ENCODE measurements around the gene KCNK5.

The KCNK5 gene

DNA sequence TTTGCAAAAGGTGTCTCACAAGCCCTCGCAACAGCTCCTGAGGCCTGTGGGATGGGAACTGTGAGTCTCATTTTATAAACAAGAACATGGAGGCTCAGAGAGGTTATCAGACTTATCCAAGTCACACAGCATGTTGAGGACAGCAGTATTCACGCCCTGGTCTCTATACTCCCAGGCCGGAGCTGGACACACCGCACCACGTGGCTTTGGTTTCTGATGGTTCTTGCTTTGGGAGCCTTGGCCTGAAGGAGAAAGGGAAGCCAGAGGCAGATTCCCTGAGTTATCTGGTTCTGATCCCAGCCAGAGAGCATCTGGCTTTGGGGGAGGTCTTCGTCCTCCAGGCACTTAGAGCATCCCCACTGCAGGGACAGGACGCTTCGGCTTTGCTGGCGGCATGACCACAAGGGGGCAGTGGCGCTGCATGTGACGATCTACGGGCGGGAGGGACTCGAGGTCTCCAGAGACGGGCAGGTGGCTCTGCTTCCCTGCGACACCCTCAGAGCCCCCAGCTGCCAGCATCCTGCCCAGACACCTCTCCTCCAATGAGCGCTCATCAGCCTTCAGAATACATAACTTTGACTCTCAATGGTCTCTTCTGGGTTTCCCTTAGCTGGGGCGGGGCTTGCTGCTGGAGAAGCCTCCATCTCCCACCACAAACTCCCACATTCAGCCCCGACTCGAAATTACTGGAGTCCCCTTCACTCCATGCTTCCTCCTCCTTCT lies 62.9 kb downstream of the KCNK5 start (continued):
- TF ChIP-seq, protein P1, sequence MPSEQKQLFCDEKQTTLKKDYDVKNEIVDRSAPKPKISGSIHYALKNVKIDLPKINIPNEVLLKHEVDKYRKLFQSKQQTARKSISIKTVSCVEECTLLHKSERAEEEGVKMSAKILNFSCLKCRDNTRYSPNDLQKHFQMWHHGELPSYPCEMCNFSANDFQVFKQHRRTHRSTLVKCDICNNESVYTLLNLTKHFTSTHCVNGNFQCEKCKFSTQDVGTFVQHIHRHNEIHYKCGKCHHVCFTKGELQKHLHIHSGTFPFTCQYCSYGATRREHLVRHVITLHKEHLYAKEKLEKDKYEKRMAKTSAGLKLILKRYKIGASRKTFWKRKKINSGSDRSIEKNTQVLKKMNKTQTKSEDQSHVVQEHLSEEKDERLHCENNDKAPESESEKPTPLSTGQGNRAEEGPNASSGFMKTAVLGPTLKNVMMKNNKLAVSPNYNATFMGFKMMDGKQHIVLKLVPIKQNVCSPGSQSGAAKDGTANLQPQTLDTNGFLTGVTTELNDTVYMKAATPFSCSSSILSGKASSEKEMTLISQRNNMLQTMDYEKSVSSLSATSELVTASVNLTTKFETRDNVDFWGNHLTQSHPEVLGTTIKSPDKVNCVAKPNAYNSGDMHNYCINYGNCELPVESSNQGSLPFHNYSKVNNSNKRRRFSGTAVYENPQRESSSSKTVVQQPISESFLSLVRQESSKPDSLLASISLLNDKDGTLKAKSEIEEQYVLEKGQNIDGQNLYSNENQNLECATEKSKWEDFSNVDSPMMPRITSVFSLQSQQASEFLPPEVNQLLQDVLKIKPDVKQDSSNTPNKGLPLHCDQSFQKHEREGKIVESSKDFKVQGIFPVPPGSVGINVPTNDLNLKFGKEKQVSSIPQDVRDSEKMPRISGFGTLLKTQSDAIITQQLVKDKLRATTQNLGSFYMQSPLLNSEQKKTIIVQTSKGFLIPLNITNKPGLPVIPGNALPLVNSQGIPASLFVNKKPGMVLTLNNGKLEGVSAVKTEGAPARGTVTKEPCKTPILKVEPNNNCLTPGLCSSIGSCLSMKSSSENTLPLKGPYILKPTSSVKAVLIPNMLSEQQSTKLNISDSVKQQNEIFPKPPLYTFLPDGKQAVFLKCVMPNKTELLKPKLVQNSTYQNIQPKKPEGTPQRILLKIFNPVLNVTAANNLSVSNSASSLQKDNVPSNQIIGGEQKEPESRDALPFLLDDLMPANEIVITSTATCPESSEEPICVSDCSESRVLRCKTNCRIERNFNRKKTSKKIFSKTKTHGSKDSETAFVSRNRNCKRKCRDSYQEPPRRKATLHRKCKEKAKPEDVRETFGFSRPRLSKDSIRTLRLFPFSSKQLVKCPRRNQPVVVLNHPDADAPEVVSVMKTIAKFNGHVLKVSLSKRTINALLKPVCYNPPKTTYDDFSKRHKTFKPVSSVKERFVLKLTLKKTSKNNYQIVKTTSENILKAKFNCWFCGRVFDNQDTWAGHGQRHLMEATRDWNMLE (tag by site-specific recombination; conservative IDR thresholded peaks at IDR 0.05; ENCODE audit: low read depth), result no peak
- TF ChIP-seq ZNF544 (tag by site-specific recombination; IDR thresholded peaks at IDR 0.05) (no peak), ZNF426 (tag by site-specific recombination; IDR thresholded peaks at IDR 0.05) (no peak), ZNF132 (tag by site-specific recombination; IDR thresholded peaks at IDR 0.05; ENCODE audit: borderline replicate concordance) (no peak), ZBTB8A (tag by site-specific recombination; IDR thresholded peaks at IDR 0.05) (no peak), ZNF660 (tag by site-specific recombination; IDR thresholded peaks at IDR 0.05) (0 out of 2 replicates have a peak, but pooled peaks have one; percentile 15), ZNF354C (tag by site-specific recombination; IDR thresholded peaks at IDR 0.05; ENCODE audit: borderline replicate concordance, low read depth) (no peak), ZNF19 (tag by site-specific recombination; IDR thresholded peaks at IDR 0.05; ENCODE audit: low read depth) (no peak), ZSCAN23 (tag by site-specific recombination; IDR thresholded peaks at IDR 0.05) (no peak), ZNF311 (tag by site-specific recombination; IDR thresholded peaks at IDR 0.05; ENCODE audit: borderline replicate concordance) (no peak)
- TF ChIP-seq, protein P2, sequence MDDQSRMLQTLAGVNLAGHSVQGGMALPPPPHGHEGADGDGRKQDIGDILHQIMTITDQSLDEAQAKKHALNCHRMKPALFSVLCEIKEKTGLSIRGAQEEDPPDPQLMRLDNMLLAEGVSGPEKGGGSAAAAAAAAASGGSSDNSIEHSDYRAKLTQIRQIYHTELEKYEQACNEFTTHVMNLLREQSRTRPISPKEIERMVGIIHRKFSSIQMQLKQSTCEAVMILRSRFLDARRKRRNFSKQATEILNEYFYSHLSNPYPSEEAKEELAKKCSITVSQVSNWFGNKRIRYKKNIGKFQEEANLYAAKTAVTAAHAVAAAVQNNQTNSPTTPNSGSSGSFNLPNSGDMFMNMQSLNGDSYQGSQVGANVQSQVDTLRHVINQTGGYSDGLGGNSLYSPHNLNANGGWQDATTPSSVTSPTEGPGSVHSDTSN (CRISPR knock-in tag; IDR thresholded peaks at IDR 0.05), result peak; percentile 85
- TF ChIP-seq, protein P3, sequence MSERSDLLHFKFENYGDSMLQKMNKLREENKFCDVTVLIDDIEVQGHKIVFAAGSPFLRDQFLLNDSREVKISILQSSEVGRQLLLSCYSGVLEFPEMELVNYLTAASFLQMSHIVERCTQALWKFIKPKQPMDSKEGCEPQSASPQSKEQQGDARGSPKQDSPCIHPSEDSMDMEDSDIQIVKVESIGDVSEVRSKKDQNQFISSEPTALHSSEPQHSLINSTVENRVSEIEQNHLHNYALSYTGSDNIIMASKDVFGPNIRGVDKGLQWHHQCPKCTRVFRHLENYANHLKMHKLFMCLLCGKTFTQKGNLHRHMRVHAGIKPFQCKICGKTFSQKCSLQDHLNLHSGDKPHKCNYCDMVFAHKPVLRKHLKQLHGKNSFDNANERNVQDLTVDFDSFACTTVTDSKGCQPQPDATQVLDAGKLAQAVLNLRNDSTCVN (tag by site-specific recombination; optimal IDR thresholded peaks at IDR 0.05), result no peak
- TF ChIP-seq, protein P4, sequence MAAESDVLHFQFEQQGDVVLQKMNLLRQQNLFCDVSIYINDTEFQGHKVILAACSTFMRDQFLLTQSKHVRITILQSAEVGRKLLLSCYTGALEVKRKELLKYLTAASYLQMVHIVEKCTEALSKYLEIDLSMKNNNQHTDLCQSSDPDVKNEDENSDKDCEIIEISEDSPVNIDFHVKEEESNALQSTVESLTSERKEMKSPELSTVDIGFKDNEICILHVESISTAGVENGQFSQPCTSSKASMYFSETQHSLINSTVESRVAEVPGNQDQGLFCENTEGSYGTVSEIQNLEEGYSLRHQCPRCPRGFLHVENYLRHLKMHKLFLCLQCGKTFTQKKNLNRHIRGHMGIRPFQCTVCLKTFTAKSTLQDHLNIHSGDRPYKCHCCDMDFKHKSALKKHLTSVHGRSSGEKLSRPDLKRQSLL (tag by site-specific recombination; IDR thresholded peaks at IDR 0.05), result no peak
- TF ChIP-seq, protein P5, sequence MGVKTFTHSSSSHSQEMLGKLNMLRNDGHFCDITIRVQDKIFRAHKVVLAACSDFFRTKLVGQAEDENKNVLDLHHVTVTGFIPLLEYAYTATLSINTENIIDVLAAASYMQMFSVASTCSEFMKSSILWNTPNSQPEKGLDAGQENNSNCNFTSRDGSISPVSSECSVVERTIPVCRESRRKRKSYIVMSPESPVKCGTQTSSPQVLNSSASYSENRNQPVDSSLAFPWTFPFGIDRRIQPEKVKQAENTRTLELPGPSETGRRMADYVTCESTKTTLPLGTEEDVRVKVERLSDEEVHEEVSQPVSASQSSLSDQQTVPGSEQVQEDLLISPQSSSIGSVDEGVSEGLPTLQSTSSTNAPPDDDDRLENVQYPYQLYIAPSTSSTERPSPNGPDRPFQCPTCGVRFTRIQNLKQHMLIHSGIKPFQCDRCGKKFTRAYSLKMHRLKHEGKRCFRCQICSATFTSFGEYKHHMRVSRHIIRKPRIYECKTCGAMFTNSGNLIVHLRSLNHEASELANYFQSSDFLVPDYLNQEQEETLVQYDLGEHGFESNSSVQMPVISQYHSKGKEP (tag by site-specific recombination; IDR thresholded peaks at IDR 0.05), result no peak
- TF ChIP-seq, protein P6, sequence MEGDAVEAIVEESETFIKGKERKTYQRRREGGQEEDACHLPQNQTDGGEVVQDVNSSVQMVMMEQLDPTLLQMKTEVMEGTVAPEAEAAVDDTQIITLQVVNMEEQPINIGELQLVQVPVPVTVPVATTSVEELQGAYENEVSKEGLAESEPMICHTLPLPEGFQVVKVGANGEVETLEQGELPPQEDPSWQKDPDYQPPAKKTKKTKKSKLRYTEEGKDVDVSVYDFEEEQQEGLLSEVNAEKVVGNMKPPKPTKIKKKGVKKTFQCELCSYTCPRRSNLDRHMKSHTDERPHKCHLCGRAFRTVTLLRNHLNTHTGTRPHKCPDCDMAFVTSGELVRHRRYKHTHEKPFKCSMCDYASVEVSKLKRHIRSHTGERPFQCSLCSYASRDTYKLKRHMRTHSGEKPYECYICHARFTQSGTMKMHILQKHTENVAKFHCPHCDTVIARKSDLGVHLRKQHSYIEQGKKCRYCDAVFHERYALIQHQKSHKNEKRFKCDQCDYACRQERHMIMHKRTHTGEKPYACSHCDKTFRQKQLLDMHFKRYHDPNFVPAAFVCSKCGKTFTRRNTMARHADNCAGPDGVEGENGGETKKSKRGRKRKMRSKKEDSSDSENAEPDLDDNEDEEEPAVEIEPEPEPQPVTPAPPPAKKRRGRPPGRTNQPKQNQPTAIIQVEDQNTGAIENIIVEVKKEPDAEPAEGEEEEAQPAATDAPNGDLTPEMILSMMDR (tag by site-specific recombination; IDR thresholded peaks at IDR 0.05), result peak; percentile 96
- TF ChIP-seq, protein P7, sequence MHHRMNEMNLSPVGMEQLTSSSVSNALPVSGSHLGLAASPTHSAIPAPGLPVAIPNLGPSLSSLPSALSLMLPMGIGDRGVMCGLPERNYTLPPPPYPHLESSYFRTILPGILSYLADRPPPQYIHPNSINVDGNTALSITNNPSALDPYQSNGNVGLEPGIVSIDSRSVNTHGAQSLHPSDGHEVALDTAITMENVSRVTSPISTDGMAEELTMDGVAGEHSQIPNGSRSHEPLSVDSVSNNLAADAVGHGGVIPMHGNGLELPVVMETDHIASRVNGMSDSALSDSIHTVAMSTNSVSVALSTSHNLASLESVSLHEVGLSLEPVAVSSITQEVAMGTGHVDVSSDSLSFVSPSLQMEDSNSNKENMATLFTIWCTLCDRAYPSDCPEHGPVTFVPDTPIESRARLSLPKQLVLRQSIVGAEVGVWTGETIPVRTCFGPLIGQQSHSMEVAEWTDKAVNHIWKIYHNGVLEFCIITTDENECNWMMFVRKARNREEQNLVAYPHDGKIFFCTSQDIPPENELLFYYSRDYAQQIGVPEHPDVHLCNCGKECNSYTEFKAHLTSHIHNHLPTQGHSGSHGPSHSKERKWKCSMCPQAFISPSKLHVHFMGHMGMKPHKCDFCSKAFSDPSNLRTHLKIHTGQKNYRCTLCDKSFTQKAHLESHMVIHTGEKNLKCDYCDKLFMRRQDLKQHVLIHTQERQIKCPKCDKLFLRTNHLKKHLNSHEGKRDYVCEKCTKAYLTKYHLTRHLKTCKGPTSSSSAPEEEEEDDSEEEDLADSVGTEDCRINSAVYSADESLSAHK (tag by site-specific recombination; IDR thresholded peaks at IDR 0.05), result no peak

All from HEK293 (cell line).